ENCODE measurements around the gene SFMBT2. TPM values are rescaled to one million over a fixed set of nuclear protein-coding genes. Genes with fewer than 3 reads are reported as not detected.
A peak's percentile ranks its signal among the peaks of the same experiment; 100 is the strongest.
"Not testable (repeated sequence)": the region's sequence is repeated elsewhere in the genome, so short reads cannot be mapped to it uniquely, and the experiment has no call there.

Gene SFMBT2
- total RNA-seq, 1 donor from 2014 or later = 1.3 TPM

GRCh38 chr10:7211857-7212577 is 198.8 kb downstream of the SFMBT2 start:
- no peak for ATAC-seq

- no peak for ATAC-seq
These were observed 200.3 kb downstream of the SFMBT2 start for GRCh38 chr10:7210516-7210915.

- no peak for ATAC-seq
These were observed 201.4 kb downstream of the SFMBT2 start for GRCh38 chr10:7209458-7209857.

GRCh38 chr10:7206412-7207100 is 204.3 kb downstream of the SFMBT2 start:
- no peak for ATAC-seq

- ATAC-seq = no peak
These were observed 205.2 kb downstream of the SFMBT2 start for GRCh38 chr10:7205656-7206055.

- ATAC-seq = no peak
These were observed 208.0 kb downstream of the SFMBT2 start for GRCh38 chr10:7202793-7203355.

- no peak for ATAC-seq
These were observed 211.6 kb downstream of the SFMBT2 start for GRCh38 chr10:7199152-7199760.

GRCh38 chr10:7196284-7196683 is 214.6 kb downstream of the SFMBT2 start:
- ATAC-seq = no peak

- ATAC-seq = no peak
These were observed 215.7 kb downstream of the SFMBT2 start for GRCh38 chr10:7195118-7195517.

- no peak for ATAC-seq
These were observed 216.3 kb downstream of the SFMBT2 start for GRCh38 chr10:7194571-7194970.

- no peak for ATAC-seq
These were observed 217.5 kb downstream of the SFMBT2 start for GRCh38 chr10:7193369-7193768.

GRCh38 chr10:7192831-7193361 is 217.9 kb downstream of the SFMBT2 start:
- no peak for ATAC-seq

GRCh38 chr10:7192061-7192460 is 218.8 kb downstream of the SFMBT2 start:
- no peak for ATAC-seq

GRCh38 chr10:7190772-7191171 is 220.1 kb downstream of the SFMBT2 start:
- ATAC-seq = not testable (repeated sequence)

- ATAC-seq = no peak
These were observed 220.9 kb downstream of the SFMBT2 start for GRCh38 chr10:7189909-7190308.

GRCh38 chr10:7188456-7189050 is 222.3 kb downstream of the SFMBT2 start:
- no peak for ATAC-seq

GRCh38 chr10:7186387-7187018 is 224.3 kb downstream of the SFMBT2 start:
- ATAC-seq = no peak

- ATAC-seq = no peak
These were observed 225.5 kb downstream of the SFMBT2 start for GRCh38 chr10:7185367-7185690.

GRCh38 chr10:7184660-7185366 is 226.0 kb downstream of the SFMBT2 start:
- ATAC-seq = peak; percentile 25

- not testable (repeated sequence) for ATAC-seq
These were observed 226.7 kb downstream of the SFMBT2 start for GRCh38 chr10:7184116-7184515.

GRCh38 chr10:7182327-7182726 is 228.5 kb downstream of the SFMBT2 start:
- not testable (repeated sequence) for ATAC-seq

- ATAC-seq = no peak
These were observed 229.4 kb downstream of the SFMBT2 start for GRCh38 chr10:7181420-7181819.

All from esophagus mucosa (tissue), 1 donor.